ENCODE data around the gene RIPK3.

DNA sequence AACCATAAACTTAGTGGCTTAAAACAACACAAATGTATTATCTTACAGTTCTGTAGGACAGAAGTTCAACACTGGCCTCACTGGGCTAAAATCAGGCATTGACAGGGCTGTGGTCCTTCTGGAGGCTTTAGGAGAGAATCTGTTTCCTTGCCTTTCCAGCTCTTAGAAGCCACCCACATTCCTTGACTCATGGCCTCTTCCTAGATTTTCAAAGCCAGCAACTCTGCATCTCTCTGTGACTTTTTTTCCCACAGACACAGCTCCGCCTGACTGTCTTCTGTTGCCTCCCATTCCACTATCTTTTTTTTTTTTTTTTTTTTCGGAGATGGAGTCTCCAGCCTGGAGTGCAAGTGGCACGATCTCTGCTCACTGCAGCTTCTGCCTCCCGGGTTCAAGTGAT is 16.4 kb upstream of the RIPK3 start:
- TF ChIP-seq ZNF8 (CRISPR knock-in tag; IDR thresholded peaks at IDR 0.05) (no peak), ZFP30 (CRISPR knock-in tag; IDR thresholded peaks at IDR 0.05) (no peak), ISL1 (CRISPR knock-in tag; IDR thresholded peaks at IDR 0.05) (no peak), OSR1 (CRISPR knock-in tag; IDR thresholded peaks at IDR 0.05) (no peak), ZNF70 (CRISPR knock-in tag; IDR thresholded peaks at IDR 0.05) (no peak), ARNTL (CRISPR knock-in tag; IDR thresholded peaks at IDR 0.05; ENCODE audit: borderline replicate concordance, low read depth) (no peak), ESRRG (CRISPR knock-in tag; IDR thresholded peaks at IDR 0.05) (no peak), ZFP3 (CRISPR knock-in tag; IDR thresholded peaks at IDR 0.05) (no peak), TCF4 (CRISPR knock-in tag; IDR thresholded peaks at IDR 0.05; ENCODE audit: borderline replicate concordance) (no peak)
- TF ChIP-seq, protein P1, sequence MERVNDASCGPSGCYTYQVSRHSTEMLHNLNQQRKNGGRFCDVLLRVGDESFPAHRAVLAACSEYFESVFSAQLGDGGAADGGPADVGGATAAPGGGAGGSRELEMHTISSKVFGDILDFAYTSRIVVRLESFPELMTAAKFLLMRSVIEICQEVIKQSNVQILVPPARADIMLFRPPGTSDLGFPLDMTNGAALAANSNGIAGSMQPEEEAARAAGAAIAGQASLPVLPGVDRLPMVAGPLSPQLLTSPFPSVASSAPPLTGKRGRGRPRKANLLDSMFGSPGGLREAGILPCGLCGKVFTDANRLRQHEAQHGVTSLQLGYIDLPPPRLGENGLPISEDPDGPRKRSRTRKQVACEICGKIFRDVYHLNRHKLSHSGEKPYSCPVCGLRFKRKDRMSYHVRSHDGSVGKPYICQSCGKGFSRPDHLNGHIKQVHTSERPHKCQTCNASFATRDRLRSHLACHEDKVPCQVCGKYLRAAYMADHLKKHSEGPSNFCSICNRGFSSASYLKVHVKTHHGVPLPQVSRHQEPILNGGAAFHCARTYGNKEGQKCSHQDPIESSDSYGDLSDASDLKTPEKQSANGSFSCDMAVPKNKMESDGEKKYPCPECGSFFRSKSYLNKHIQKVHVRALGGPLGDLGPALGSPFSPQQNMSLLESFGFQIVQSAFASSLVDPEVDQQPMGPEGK (CRISPR knock-in tag; IDR thresholded peaks at IDR 0.05; ENCODE audit: borderline replicate concordance), result no peak
- TF ChIP-seq, protein P2, sequence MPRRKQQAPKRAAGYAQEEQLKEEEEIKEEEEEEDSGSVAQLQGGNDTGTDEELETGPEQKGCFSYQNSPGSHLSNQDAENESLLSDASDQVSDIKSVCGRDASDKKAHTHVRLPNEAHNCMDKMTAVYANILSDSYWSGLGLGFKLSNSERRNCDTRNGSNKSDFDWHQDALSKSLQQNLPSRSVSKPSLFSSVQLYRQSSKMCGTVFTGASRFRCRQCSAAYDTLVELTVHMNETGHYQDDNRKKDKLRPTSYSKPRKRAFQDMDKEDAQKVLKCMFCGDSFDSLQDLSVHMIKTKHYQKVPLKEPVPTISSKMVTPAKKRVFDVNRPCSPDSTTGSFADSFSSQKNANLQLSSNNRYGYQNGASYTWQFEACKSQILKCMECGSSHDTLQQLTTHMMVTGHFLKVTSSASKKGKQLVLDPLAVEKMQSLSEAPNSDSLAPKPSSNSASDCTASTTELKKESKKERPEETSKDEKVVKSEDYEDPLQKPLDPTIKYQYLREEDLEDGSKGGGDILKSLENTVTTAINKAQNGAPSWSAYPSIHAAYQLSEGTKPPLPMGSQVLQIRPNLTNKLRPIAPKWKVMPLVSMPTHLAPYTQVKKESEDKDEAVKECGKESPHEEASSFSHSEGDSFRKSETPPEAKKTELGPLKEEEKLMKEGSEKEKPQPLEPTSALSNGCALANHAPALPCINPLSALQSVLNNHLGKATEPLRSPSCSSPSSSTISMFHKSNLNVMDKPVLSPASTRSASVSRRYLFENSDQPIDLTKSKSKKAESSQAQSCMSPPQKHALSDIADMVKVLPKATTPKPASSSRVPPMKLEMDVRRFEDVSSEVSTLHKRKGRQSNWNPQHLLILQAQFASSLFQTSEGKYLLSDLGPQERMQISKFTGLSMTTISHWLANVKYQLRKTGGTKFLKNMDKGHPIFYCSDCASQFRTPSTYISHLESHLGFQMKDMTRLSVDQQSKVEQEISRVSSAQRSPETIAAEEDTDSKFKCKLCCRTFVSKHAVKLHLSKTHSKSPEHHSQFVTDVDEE (CRISPR knock-in tag; IDR thresholded peaks at IDR 0.05), result no peak
- TF ChIP-seq, protein P3, sequence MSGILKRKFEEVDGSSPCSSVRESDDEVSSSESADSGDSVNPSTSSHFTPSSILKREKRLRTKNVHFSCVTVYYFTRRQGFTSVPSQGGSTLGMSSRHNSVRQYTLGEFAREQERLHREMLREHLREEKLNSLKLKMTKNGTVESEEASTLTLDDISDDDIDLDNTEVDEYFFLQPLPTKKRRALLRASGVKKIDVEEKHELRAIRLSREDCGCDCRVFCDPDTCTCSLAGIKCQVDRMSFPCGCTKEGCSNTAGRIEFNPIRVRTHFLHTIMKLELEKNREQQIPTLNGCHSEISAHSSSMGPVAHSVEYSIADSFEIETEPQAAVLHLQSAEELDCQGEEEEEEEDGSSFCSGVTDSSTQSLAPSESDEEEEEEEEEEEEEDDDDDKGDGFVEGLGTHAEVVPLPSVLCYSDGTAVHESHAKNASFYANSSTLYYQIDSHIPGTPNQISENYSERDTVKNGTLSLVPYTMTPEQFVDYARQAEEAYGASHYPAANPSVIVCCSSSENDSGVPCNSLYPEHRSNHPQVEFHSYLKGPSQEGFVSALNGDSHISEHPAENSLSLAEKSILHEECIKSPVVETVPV (CRISPR knock-in tag; IDR thresholded peaks at IDR 0.05), result no peak
